Measurements from ENCODE around the gene CD9. TPM values are rescaled to one million over a fixed set of nuclear protein-coding genes. Genes with fewer than 3 reads are reported as not detected.
A peak's percentile ranks its signal among the peaks of the same experiment; 100 is the strongest.

Gene CD9
- total RNA-seq, 1 donor from 2014 or later: 333 TPM

- no peak for DNase-seq (ENCODE audit: low read depth)
Observed at GRCh38 chr12:6275928-6276887, 76.0 kb downstream of the CD9 start.

DNA sequence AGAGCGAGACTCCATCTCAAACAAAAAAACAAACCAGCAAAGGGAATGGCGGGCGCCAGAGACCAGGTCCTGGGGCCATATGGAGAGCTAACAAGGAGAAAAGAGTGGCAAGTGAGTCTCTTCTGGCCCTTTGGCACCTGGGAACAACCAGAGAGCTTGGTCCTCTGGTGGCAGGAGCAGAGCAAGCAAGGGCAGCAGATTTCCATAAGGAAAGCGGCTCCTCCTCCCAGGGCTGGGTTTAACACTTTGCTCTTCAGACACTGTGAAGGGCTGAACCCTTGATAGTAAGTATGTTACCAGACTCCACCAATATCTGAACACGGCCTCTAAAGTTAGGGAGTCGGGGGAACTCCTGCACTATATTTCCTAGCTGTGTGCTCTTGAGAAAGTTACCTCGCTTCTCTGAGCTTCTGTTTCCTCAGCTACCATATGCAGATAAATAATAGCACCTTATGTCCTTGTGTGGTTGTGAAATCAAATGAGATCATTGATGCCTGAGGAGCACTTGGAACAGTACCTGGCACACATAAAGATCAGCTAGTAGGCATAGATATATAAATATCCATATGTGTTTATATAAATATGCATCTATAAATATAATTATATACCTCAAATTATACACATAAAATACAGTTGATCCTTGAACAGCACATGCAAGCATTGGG lies 76.9 kb downstream of the CD9 start:
- no peak for DNase-seq (ENCODE audit: low read depth)

DNA sequence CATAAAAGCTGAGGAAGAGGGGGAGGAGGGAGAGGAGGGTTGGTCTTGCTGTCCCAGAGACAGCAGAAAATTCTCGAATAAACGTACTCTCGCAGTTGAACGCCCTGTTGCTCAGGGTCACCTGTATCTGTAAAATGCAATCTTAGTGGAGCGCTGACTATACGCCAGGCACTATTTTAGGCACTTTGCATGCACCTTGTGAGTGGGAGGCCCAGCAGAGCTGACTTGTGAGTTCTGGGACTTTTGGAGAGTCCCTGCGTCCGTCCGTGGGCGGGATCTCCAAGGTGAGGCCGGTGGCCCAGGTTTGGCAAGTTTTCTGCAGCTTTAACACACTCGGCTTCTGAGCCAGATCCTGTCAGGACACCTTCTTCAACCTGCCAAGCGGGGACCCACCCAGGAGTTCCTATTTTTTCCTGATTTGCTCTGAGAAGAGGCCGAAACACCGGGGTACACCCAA lies 77.8 kb downstream of the CD9 start:
- no peak for DNase-seq (ENCODE audit: low read depth)

DNA sequence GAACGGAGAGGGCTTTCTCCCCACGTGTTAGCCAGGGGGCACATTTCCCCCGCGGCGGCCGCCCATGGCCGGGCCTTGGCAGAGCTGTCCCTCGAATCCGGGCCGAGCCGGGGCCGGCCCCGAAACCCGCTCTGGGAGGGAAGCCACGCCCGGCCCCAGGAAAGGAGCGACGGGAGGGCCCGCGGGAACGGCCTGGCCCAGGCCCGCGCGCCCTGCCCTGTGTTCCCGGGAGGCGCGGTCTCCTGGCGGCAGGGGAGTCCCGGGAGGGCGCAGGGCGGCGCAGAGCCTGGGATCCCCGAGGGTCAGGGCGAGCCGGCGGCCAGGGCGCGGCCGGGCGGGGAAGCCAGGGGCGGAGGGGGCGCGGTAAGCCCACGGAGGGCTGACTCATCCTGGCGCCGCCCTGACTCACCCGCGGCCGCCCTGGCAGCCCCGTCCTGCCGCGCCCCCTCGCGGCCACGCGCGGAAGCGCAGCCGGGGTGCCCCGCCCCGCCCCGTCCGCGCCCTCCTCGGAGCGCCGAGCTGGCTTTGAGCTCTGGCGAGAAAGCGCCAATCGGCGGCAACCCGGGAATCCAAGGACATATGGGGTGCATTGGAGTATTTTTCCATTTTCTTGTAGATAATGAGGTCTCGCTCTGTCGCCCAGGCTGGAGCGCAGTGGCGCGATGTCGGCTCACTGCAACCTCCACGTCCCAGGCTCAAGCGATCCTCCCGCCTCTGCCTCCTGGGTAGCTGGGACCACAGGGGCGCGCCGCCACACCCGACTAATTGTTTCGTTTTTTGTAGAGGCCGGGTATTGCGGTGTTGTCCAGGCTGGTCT lies 78.4 kb downstream of the CD9 start:
- DNase-seq (ENCODE audit: low read depth): peak; percentile 66

GRCh38 chr12:6279256-6279628 lies 79.0 kb downstream of the CD9 start:
- no peak for DNase-seq (ENCODE audit: low read depth)

DNA sequence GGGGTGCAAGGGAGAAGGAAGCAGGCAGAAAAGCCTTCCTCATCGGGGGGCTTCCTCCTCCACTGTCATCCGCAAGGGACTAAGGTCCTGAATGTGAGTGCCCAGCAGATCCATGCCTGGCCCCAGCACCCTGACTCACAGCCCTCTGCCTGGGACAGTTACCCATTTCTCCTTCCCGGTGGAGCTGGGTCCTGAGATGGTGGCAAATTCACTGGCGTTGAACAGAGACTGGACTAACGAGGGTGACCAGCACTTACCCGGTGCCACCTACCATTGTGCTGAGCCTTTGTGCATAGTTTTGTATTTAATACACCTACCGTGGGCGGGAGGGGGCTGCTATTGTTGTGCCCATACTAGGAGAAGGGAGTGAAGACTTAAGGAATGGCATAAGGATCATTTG lies 79.4 kb downstream of the CD9 start:
- DNase-seq (ENCODE audit: low read depth): no peak

- DNase-seq (ENCODE audit: low read depth): peak; percentile 100
Observed at GRCh38 chr12:6280053-6280469, 79.9 kb downstream of the CD9 start.

- DNase-seq (ENCODE audit: low read depth): no peak
Observed at GRCh38 chr12:6280672-6281071, 80.5 kb downstream of the CD9 start.

DNA sequence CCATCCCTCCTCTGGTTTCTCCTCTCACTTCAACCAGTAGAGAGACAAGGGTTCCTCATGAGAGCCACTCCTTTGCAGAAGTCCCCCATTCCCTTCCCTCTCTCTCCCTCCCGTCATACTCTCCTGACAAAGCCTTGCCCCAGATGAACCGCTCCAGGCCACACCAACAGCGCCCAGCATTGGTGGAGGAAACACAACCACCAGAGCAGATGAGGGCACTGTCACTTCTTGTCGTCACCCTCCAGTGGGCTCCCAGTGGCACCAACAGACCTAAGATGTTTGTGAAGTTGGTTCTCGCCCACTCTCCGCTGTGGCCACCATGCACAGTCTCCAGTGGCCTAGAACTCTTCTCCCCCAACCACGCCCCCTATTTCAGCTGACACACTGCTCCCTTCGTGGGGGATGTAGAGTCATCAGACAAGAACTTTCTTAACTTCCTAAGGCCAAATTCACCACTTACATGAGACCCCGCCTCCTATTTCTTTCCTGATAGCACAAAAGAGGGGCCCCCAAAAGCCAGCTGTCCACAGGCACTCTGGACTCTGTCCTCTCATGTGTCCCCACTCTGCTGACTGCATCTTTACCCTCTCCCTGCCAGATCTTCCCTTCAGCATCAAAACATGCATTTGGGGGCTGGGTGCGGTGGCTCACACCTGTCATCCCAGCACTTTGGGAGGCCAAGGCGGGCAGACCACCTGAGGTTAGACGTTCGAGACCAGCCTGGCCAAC lies 81.0 kb downstream of the CD9 start:
- DNase-seq (ENCODE audit: low read depth): no peak

DNA sequence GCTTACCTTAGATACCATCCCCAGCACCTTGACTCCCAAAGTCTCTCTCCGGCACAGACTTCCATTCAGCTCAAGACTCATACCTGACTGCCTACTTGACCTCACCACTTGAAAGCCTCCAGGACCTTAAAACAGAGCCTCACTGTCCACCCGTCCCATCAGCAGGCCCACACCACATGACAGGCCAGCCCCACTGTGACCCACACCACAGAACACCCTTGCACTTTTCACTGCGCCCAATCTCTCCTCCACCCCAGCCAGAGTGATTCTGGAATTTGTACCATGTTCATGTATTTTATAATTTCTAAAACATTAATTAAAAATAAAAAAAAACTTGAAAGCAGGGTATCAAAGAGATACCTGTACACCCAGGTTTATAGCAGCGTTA lies 82.2 kb downstream of the CD9 start:
- no peak for DNase-seq (ENCODE audit: low read depth)

GRCh38 chr12:6284273-6284672 lies 84.1 kb downstream of the CD9 start:
- no peak for DNase-seq (ENCODE audit: low read depth)

- peak; percentile 51 for DNase-seq (ENCODE audit: low read depth)
Observed at GRCh38 chr12:6285063-6285477, 84.9 kb downstream of the CD9 start.

- DNase-seq (ENCODE audit: low read depth): no peak
Observed at GRCh38 chr12:6285532-6286306, 85.5 kb downstream of the CD9 start.

Other genes starting within 250 kb of the CD9 start
- 2.2 and 3.0 TPM in 2 replicates for gene VWF, start 75.7 kb upstream of the CD9 start, total RNA-seq
- gene PLEKHG6, start 110.3 kb downstream of the CD9 start, total RNA-seq: 1.4 and 2.7 TPM in 2 replicates
- gene TNFRSF1A, start 141.7 kb downstream of the CD9 start, total RNA-seq: 42.5 and 159 TPM in 2 replicates
- 57.5 and 243 TPM in 2 replicates for gene SCNN1A, start 175.2 kb downstream of the CD9 start, total RNA-seq
- 58.5 and 103 TPM in 2 replicates for gene LTBR, start 183.8 kb downstream of the CD9 start, total RNA-seq
- not detected in 2 replicates for gene CD27, start 244.6 kb downstream of the CD9 start, total RNA-seq

Measured in renal cortical epithelial cell (primary cell).